GM12874 (cell line): ENCODE measurements around the gene ANKRD6.

Source experiments
- CTCF ChIP-seq: IDR thresholded peaks from 2 replicates; pipeline ENCODE4 v1.5.1; 2011; ENCODE audit warnings: low read depth, mild to moderate bottlenecking, control low read depth, low read length, moderate library complexity; ENCODE audit not compliant: insufficient read depth

ANKRD6 gene

GRCh38 chr6:89527634-89528033 is 94.7 kb downstream of the ANKRD6 start:
- no peak for TF ChIP-seq CTCF

- no peak for TF ChIP-seq CTCF
These were observed 95.9 kb downstream of the ANKRD6 start for GRCh38 chr6:89528866-89529265.

GRCh38 chr6:89530982-89531381 is 98.0 kb downstream of the ANKRD6 start:
- no peak for TF ChIP-seq CTCF

- no peak for TF ChIP-seq CTCF
These were observed 103.3 kb downstream of the ANKRD6 start for GRCh38 chr6:89536231-89536630.

- no peak for TF ChIP-seq CTCF
These were observed 106.8 kb downstream of the ANKRD6 start for GRCh38 chr6:89539779-89540178.

GRCh38 chr6:89542081-89542857 is 109.3 kb downstream of the ANKRD6 start:
- TF ChIP-seq CTCF = no peak

- no peak for TF ChIP-seq CTCF
These were observed 109.9 kb downstream of the ANKRD6 start for GRCh38 chr6:89542866-89543265.
